Heart right ventricle (tissue), 16 donors: ENCODE data around the gene EYS. TPM values are rescaled to one million over a fixed set of nuclear protein-coding genes. Genes with fewer than 3 reads are reported as not detected.
"Not testable (repeated sequence)": the region's sequence is repeated elsewhere in the genome, so short reads cannot be mapped to it uniquely, and the experiment has no call there.

Experiments used
- ATAC-seq, 8 donors: fragments of 200-7000 bp; cut with Tn5 transposase; one replicate each; pipeline ENCODE4 v1.9.1; 2020; ENCODE audit warnings: mild to moderate bottlenecking in 8 of 8, moderate library complexity in 8 of 8, moderate number of reproducible peaks in 1 of 8
- DNase-seq, 2 donors: peaks; one replicate each; pipeline ENCODE4 v3.0.0-alpha.2; 2020
- H3K27ac ChIP-seq, 10 donors: fragments of 200-600 bp; sonication (generic) in 2 of 10; one replicate each; pipeline versions ENCODE4 v1.5.0 to v1.8.0; 2020 to 2022; ENCODE audit warnings: mild to moderate bottlenecking in 3 of 10
- H3K27me3 ChIP-seq, 7 donors: fragments of 200-600 bp; one replicate each; pipeline ENCODE4 v1.8.0; 2021 to 2022; ENCODE audit warnings: mild to moderate bottlenecking in 2 of 7
- H3K36me3 ChIP-seq, 9 donors: fragments of 200-600 bp; sonication (generic) in 1 of 9; one replicate each; pipeline versions ENCODE4 v1.5.0 to v1.8.0; 2020 to 2022; ENCODE audit warnings: mild to moderate bottlenecking in 2 of 9
- H3K4me1 ChIP-seq, 9 donors: fragments of 200-600 bp; sonication (generic) in 1 of 9; one replicate each; pipeline versions ENCODE4 v1.5.0 to v1.8.0; 2020 to 2022; ENCODE audit warnings: mild to moderate bottlenecking in 4 of 9
- H3K4me3 ChIP-seq, 10 donors: fragments of 200-600 bp; sonication (generic) in 2 of 10; one replicate each; pipeline versions ENCODE4 v1.5.0 to v1.8.0; 2020 to 2022; ENCODE audit warnings: mild to moderate bottlenecking in 7 of 10, moderate library complexity in 2 of 10
- H3K9me3 ChIP-seq, 11 donors: fragments of 200-600 bp in 10 of 11; sonication (generic) in 2 of 11; one replicate each; pipeline versions ENCODE4 v1.5.0 to v1.8.0; 2013 to 2022; ENCODE audit warnings: mild to moderate bottlenecking in 2 of 11, control low read depth in 1 of 11, moderate library complexity in 1 of 11
- WGBS, 2 donors: extraction: QIAGEN DNeasy Blood & Tissue Kit; methylation state at CpG; one replicate each; pipeline ENCODE4 v1.1.7; 2013; ENCODE audit warnings: inconsistent platforms in 1 of 2; 5-methylcytosine and 5-hydroxymethylcytosine counted together
- intact Hi-C, 10 donors: fragments of 100-400 bp; cut with DNase I; formaldehyde crosslinking; loops; one replicate each; pipeline versions ENCODE4 v1.11.1 to v1.14.2; 2022
- polyA plus RNA-seq, 2 donors: library from polyadenylated mRNA; stranded (reverse); fragments of 200-250 nt; gene quantifications; one replicate each; pipeline ENCODE4 v1.2.3, GENCODE V29; 2013
- total RNA-seq, 10 donors: library from RNA; stranded (reverse); fragmentation: NEBNext Ultra II Directional in 3 of 10; extraction: Animal tissue kit (Norgen Biotek cat#: 25700) in 3 of 10; gene quantifications; one replicate each; pipeline versions ENCODE4 v1.2.1 to v1.2.4, GENCODE V29; 2021 to 2023
- TF ChIP-seq, protein P1 (sequence below), 9 donors: fragments of 200-600 bp; sonication (generic) in 2 of 9; IDR thresholded peaks; one replicate each; pipeline versions ENCODE4 v1.5.0 to v1.8.0; 2021 to 2022; ENCODE audit warnings: antibody characterized with exemption in 9 of 9, mild to moderate bottlenecking in 5 of 9, moderate library complexity in 1 of 9
- donor health status: Arrhythmogenic right ventricular cardiomyopathy.
- donor health status: ischemic (EF 13 %, LVEDD 7.1; RV severe dilation, severe dysfunction).
- donor health status: healthy with polysubstance abuse.
- donor health status: DM: no; HTN: yes; CAD: no.
- donor health status: DM: no; HTN: no; CAD: no.
- donor health status: ischemic (EF 25% LVEDD 6.9; RV normal size, moderate dysfunction).
- donor health status: ischemic (EF 25% LVEDD 5.7; RV mildly dilated, moderate dysfunction).
- donor health status: healthy.
- donor health status: DM: yes; HTN: yes; CAD: no.
- donor health status: Ischemic cardiomyopathy.
- donor health status: ischemic (EF 35%, LVEDD 5.7; RV mildly dilated, moderate dysfunction).
- donor health status: nonischemic (EF 11% LVEDD 7.7; RV severe dilation, severe dysfunction).
- donor health status: DM: yes; HTN: yes; CAD: no.
- donor health status: PGD.
- donor health status: ischemic (EF 29% LVEDD 5.4; RV normal size, mild dysfunction).
- donor health status: nonischemic (EF 23%, LVEDD 6.1; RV moderate dilation, normal function).

The EYS gene
- total and polyA plus RNA-seq, 12 donors = 0.02 to 0.40 (median 0.18) TPM; not detected in 8

DNA sequence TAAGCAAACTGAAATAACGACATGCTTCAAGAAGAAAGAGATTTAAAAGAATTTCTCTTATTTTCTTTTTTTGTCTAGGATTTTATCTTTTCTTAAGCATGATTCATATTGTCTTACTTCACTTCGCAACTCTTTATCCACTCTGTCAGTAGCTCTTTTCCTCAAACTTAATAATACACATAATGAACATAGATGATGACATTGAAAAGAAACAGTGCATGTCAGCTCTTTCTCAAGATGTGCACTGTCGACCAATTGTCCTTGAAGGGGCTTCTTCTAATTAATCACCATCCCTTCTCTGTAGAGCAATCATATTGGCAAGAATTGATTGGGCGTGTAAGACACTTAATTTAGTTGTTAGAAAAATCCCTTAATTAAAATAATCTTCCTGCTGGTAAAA is 356.5 kb downstream of the EYS start:
- no peak for ATAC-seq
- WGBS, 2 donors = 60 to 68% methylated on average over 4 of the region's 4 CpGs
- Histone ChIP-seq H3K27me3 (no peaks in the 10 kb centered on the region), H3K4me3 (no peak overlapping the region), H3K9me3 (peaks cover 0 to 12% (median 0%) of the 10 kb centered on the region in 11 donors), H3K27ac (no peak overlapping the region), H3K4me1 (no peaks in the 10 kb centered on the region), H3K36me3 (no peaks in the 10 kb centered on the region)
- no peak for DNase-seq
- TF ChIP-seq, protein P1, sequence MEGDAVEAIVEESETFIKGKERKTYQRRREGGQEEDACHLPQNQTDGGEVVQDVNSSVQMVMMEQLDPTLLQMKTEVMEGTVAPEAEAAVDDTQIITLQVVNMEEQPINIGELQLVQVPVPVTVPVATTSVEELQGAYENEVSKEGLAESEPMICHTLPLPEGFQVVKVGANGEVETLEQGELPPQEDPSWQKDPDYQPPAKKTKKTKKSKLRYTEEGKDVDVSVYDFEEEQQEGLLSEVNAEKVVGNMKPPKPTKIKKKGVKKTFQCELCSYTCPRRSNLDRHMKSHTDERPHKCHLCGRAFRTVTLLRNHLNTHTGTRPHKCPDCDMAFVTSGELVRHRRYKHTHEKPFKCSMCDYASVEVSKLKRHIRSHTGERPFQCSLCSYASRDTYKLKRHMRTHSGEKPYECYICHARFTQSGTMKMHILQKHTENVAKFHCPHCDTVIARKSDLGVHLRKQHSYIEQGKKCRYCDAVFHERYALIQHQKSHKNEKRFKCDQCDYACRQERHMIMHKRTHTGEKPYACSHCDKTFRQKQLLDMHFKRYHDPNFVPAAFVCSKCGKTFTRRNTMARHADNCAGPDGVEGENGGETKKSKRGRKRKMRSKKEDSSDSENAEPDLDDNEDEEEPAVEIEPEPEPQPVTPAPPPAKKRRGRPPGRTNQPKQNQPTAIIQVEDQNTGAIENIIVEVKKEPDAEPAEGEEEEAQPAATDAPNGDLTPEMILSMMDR (IDR thresholded peaks at IDR 0.05) = no peak
- intact Hi-C loops = no loop called here

DNA sequence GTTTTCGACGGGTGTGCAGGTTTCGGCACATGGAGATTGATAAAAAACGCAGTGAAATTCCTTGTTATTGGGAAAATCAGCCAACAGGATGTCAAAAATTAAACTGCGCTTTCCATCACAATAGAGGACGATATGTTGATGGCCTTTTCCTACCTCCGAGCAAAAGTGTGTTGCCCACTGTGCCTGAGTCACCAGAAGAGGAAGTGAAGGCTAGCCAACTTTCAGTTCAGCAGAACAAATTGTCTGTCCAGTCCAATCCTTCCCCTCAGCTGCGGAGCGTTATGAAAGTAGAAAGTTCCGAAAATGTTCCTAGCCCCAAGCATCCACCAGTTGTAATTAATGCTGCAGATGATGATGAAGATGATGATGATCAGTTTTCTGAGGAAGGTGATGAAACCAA is 404.4 kb downstream of the EYS start:
- H3K4me1 ChIP-seq, intact Hi-C loops, H3K9me3 ChIP-seq, H3K4me3 ChIP-seq, DNase-seq, H3K27me3 ChIP-seq, H3K27ac ChIP-seq, H3K36me3 ChIP-seq: not testable (repeated sequence)
- ATAC-seq = peak in 7 of 8 donors; percentile 33 to 69 (median 67)
- 58 to 63% methylated on average over 7 of the region's 10 CpGs for WGBS, 2 donors

DNA sequence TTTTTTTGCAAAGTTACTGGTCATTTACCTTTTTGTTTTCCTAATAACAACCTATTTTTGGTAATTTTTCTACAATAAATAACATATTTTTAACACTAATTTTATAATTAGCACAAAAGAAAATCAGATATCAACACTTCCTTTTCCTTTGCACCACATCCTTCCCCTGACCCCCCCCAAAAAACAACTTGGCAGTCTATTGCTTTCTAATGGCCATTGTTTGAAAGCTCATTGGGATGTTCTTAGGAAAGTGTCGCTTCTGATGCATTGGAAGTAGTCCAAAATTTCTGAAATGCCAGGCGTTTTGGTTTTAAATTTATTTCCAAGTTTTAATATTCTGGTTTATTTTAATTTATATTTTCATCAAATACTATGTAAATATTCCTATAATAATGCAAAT is 407.8 kb downstream of the EYS start:
- intact Hi-C loops = no loop called here
- Histone ChIP-seq H3K4me1 (peaks cover 0 to 10% (median 0%) of the 10 kb centered on the region in 9 donors), H3K27me3 (no peaks in the 10 kb centered on the region), H3K36me3 (no peaks in the 10 kb centered on the region), H3K9me3 (no peaks in the 10 kb centered on the region), H3K4me3 (no peak overlapping the region), H3K27ac (no peak overlapping the region)
- DNase-seq = peak in 1 of 2 donors; percentile 23
- TF ChIP-seq, protein P1 (IDR thresholded peaks at IDR 0.05) = no peak
- ATAC-seq = peak in 2 of 8 donors; percentile 73 to 76
- WGBS, 2 donors = 54 to 67% methylated on average over 2 of the region's 2 CpGs

DNA sequence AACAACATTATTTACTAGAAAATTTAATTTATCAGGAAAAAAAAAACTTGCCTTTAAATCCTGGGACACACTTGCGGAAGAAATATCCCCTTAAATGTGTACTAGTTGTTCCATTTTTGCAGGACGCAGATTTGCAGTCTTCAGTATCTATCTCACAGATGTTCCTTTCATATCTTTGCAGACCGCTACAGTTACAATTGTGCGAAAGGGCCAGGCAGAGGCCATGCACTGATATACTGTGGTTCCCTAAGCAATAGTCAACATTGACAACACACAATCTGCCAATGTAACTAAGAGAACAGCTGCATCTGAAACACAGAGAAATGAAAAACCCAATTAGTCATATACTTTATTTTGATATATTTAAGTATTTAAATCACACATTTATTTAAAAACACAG is 411.2 kb downstream of the EYS start:
- Histone ChIP-seq H3K9me3 (no peaks in the 10 kb centered on the region), H3K4me1 (peaks cover 0 to 10% (median 0%) of the 10 kb centered on the region in 9 donors), H3K4me3 (no peak overlapping the region), H3K36me3 (no peaks in the 10 kb centered on the region), H3K27me3 (no peaks in the 10 kb centered on the region), H3K27ac (no peak overlapping the region)
- intact Hi-C loops = no loop called here
- WGBS, 2 donors = 57 to 73% methylated on average over 4 of the region's 4 CpGs
- TF ChIP-seq, protein P1 (IDR thresholded peaks at IDR 0.05) = no peak
- no peak for DNase-seq
- ATAC-seq = no peak

DNA sequence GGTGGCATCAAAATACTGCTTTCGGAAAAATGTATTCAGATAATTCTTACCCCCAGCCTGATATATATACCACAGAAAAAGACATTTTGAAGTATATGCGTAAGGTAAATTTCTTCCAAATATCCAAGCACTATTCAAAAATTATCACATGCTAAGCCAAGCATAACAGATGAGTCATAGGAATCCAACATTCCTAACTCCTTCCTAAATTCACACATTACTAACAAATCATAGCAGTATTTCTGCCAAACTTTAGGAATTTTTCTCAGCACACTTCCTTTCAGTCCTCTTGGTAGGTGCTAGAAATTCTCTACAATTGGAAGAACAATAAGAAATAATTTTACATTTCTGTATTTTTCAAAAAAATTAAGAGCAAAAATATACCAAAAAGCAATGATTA is 417.5 kb downstream of the EYS start:
- Histone ChIP-seq H3K27me3 (no peaks in the 10 kb centered on the region), H3K9me3 (no peaks in the 10 kb centered on the region), H3K27ac (no peak overlapping the region), H3K4me3 (no peak overlapping the region), H3K36me3 (no peaks in the 10 kb centered on the region), H3K4me1 (no peaks in the 10 kb centered on the region)
- no peak for ATAC-seq
- TF ChIP-seq, protein P1 (IDR thresholded peaks at IDR 0.05) = no peak
- WGBS, 2 donors = 79 to 85% methylated on average over 2 of the region's 2 CpGs
- DNase-seq = no peak
- intact Hi-C loops = no loop called here
